Astrocyte (in vitro differentiated cells and primary cell): ENCODE measurements around the gene KLHL25.

Source experiments
- EZH2 ChIP-seq: IDR thresholded peaks from 2 replicates; pipeline ENCODE4 v1.6.1; 2012; ENCODE audit warnings: mild to moderate bottlenecking, low read length, inconsistent platforms; ENCODE audit not compliant: insufficient read depth
- TF ChIP-seq, protein P1 (sequence below): IDR thresholded peaks from 2 replicates; pipeline ENCODE4 v1.5.1; 2011; ENCODE audit warnings: low read depth, mild to moderate bottlenecking, inconsistent platforms, low read length, moderate library complexity; ENCODE audit not compliant: insufficient read depth

DNA sequence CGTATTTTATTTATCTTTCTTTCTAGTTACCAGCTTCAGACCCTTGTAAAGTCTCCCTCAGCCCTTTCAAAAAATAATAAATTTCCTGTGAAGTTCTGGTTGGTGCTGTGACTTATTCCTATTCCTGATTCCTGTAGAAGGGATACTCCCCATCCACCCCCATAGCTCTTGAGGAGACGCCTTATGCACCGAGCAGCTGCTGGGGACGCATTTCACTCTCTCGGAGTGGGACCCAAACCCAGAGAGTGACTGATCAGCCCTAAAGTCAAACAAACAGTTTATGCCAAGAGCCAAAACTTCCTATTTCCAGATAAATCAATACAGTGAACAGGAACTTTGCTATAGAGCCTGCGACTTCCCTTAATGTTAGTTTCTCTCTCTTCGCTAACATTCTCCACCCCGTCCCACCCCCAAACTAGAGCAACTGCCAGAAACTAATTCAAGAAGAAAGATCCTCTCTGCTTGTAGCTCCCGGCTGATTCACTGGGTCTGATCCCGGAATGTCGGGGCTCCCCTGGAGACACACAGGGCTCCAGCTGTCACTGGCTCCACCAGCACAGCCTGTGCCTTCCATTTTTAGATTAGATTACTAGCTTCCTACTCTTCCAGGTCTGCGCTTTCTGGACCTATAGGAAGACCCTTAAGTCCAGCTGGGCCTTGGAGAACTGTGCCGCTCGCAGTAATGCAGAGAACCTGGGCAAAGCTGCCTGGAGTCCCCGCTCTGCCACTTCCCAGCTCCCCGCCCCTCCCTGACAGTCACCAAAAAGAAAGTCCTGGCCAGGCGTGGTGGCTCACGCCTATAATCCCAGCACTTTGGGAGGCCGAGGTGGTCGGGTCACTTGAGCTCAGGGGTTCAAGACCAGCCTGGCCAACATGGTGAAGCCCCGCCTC lies 45.2 kb downstream of the KLHL25 start:
- TF ChIP-seq, protein P1, sequence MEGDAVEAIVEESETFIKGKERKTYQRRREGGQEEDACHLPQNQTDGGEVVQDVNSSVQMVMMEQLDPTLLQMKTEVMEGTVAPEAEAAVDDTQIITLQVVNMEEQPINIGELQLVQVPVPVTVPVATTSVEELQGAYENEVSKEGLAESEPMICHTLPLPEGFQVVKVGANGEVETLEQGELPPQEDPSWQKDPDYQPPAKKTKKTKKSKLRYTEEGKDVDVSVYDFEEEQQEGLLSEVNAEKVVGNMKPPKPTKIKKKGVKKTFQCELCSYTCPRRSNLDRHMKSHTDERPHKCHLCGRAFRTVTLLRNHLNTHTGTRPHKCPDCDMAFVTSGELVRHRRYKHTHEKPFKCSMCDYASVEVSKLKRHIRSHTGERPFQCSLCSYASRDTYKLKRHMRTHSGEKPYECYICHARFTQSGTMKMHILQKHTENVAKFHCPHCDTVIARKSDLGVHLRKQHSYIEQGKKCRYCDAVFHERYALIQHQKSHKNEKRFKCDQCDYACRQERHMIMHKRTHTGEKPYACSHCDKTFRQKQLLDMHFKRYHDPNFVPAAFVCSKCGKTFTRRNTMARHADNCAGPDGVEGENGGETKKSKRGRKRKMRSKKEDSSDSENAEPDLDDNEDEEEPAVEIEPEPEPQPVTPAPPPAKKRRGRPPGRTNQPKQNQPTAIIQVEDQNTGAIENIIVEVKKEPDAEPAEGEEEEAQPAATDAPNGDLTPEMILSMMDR, result no peak
- no peak for TF ChIP-seq EZH2
